Skeletal muscle satellite cell (primary cell): ENCODE data around the gene ABCG4.
A peak's percentile ranks its signal among the peaks of the same experiment; 100 is the strongest.
"Not testable (repeated sequence)": the region's sequence is repeated elsewhere in the genome, so short reads cannot be mapped to it uniquely, and the experiment has no call there.

Experiments
- H3K27me3 ChIP-seq: 2 replicates; pipeline ENCODE4 v1.7.0; 2013; ENCODE audit warnings: low read length; ENCODE audit not compliant: control insufficient read depth, insufficient read depth
- H3K36me3 ChIP-seq: 2 replicates; pipeline ENCODE4 v1.7.0; 2013; ENCODE audit warnings: mild to moderate bottlenecking, control low read depth, low read length; ENCODE audit not compliant: insufficient read depth
- H3K4me1 ChIP-seq: 2 replicates; pipeline ENCODE4 v1.7.0; 2013; ENCODE audit warnings: low read length; ENCODE audit not compliant: control insufficient read depth, insufficient read depth
- H3K4me2 ChIP-seq: 2 replicates; pipeline ENCODE4 v1.7.0; 2013; ENCODE audit warnings: mild to moderate bottlenecking, low read length
- H3K4me3 ChIP-seq: 2 replicates; pipeline ENCODE4 v1.7.0; 2013; ENCODE audit warnings: low read length
- H3K9ac ChIP-seq: 2 replicates; pipeline ENCODE4 v1.7.0; 2013; ENCODE audit warnings: mild to moderate bottlenecking, low read depth, low read length, moderate library complexity
- H3K9me3 ChIP-seq: replicated peaks from 2 replicates; pipeline ENCODE4 v1.7.0; 2013; ENCODE audit warnings: mild to moderate bottlenecking, control low read depth, low read length

Gene ABCG4

DNA sequence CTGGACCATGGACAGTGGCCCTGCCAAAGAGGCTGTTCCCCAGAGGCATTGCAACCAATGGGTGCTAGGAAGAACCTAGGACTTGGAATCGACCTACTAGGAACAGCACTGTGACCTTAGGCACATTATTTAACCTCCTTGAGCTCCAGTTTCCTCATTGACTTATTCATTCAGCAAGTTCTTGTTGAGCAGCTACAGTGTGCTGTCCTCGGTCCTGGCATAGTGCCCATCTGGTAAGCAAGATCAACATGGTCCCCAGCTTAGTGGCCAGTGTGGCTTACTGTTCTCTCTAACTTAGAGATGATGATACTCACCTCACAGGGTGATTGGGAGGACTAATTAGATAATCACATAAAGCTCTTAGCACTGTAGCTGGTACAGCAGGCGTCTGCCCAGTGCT is 8.2 kb downstream of the ABCG4 start:
- Histone ChIP-seq H3K27me3 (peaks cover 48% of the 10 kb centered on the region), H3K36me3 (no peaks in the 10 kb centered on the region), H3K4me2 (no peak overlapping the region), H3K9me3 (no peaks in the 10 kb centered on the region), H3K4me3 (no peak overlapping the region), H3K9ac (no peak overlapping the region), H3K4me1 (no peaks in the 10 kb centered on the region)

DNA sequence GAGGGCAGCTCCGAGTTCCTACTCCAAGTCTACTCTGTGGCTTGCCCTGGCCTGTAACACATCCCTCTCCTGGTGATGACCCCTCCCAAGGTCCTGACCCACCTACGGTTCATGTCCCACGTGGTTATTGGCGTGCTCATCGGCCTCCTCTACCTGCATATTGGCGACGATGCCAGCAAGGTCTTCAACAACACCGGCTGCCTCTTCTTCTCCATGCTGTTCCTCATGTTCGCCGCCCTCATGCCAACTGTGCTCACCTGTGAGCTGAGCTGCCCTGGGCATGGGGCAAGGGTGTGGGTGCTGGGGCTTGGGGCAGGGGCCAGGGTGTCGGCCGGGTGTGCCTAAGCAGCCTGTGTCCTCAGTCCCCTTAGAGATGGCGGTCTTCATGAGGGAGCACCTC is 9.6 kb downstream of the ABCG4 start:
- H3K27me3 ChIP-seq: peaks cover 39% of the 10 kb centered on the region
- no peaks in the 10 kb centered on the region for H3K9me3 ChIP-seq
- H3K36me3 ChIP-seq: no peaks in the 10 kb centered on the region
- no peak overlapping the region for H3K4me3 ChIP-seq
- H3K9ac ChIP-seq: no peak overlapping the region
- H3K4me2 ChIP-seq: no peak overlapping the region
- no peaks in the 10 kb centered on the region for H3K4me1 ChIP-seq

DNA sequence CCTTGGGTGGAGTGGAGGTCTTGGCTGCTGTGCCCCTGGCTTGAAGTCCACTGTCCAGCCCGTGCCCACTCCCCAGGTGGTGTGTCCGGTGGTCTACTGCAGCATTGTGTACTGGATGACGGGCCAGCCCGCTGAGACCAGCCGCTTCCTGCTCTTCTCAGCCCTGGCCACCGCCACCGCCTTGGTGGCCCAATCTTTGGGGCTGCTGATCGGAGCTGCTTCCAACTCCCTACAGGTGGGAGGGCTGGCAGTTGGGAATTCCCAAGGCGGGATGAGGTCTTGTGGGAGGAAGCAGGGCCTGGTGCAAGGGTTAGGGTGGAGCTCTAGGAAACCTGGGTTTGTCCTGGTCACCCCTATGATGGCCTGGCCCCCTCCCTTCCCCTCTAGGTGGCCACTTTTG is 11.3 kb downstream of the ABCG4 start:
- H3K9ac ChIP-seq: no peak overlapping the region
- no peaks in the 10 kb centered on the region for H3K4me1 ChIP-seq
- H3K27me3 ChIP-seq: peaks cover 24% of the 10 kb centered on the region
- no peak overlapping the region for H3K4me2 ChIP-seq
- no peaks in the 10 kb centered on the region for H3K36me3 ChIP-seq
- H3K4me3 ChIP-seq: no peak overlapping the region
- no peaks in the 10 kb centered on the region for H3K9me3 ChIP-seq

DNA sequence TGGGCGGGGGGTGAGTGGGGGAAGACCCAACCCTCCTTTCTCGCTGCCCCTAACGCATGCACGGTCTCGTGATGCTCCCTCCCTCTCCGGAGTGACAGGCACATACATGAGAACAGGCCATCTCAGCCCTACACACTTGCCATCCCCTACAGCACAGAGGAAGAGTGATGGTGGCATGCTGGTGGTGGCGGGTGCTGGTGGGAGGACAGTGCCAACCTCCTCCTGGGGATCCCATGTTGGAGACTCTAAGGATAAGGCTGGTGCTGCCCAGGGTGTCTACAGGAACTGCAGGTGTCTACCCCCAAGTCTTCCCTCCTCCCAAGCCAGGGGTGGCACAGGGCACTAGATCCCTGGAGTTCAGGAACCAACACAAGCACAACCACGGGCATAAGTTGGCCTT is 13.0 kb downstream of the ABCG4 start:
- H3K4me1 ChIP-seq: peaks cover 6% of the 10 kb centered on the region
- peaks cover 22% of the 10 kb centered on the region for H3K27me3 ChIP-seq
- no peak overlapping the region for H3K4me3 ChIP-seq
- H3K4me2 ChIP-seq: no peak overlapping the region
- H3K36me3 ChIP-seq: no peaks in the 10 kb centered on the region
- H3K9ac ChIP-seq: no peak overlapping the region
- H3K9me3 ChIP-seq: no peaks in the 10 kb centered on the region

DNA sequence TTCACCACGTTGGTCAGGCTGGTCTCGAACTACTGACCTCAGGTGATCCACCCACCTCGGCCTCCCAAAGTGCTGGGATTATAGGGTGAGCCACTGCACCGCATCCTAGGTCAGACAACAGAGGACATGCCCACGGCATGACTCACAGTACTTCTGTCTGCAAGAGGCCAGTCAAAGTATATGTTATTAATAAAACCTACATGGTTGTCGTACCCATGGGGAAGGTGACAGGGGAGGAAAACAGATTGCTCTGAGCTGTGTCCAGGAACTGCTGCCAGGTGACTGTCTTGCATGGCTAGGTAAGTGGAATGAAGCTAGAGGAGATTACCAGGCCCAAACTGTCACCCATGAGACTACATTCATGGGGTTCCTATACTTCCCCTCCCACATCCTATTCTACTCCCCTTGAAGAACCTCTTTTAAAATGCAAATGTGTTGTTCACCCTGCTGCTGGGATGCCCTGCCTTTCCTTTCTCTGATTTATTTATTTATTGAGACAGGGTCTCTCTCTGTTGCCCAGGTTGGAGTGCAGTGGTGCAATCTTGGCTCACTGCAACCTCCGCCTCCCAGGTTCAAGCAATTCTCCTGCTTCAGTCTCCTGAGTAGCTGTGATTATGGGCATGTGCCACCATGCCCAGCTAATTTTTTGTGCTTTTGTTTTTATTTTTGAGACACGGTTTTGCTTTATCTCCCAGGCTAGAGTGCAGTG is 17.7 kb downstream of the ABCG4 start:
- Histone ChIP-seq H3K4me2 (peak overlapping the region; percentile 10), H3K9me3 (no peaks in the 10 kb centered on the region), H3K27me3 (peaks cover 11% of the 10 kb centered on the region), H3K9ac (no peak overlapping the region), H3K4me1 (peaks cover 17% of the 10 kb centered on the region), H3K36me3 (no peaks in the 10 kb centered on the region), H3K4me3 (no peak overlapping the region)

DNA sequence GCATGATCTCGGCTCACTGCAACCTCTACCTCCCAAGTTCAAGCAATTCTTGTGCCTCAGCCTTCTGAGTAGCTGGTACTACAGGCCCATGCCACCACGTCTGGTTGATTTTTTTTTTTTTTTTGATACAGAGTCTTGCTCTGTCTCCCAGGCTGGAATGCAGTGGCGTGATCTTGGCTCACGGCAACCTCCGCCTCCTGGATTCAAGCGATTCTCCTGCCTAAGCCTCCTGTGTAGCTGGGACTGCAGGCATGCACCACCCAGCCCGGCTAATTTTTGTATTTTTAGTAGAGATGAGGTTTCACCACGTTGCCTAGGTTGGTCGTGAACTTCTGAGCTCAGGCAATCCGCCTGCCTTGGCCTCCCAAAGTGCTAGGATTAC is 18.2 kb downstream of the ABCG4 start:
- not testable (repeated sequence) for H3K36me3 ChIP-seq, H3K27me3 ChIP-seq, H3K9me3 ChIP-seq, H3K9ac ChIP-seq, H3K4me3 ChIP-seq, H3K4me2 ChIP-seq
- H3K4me1 ChIP-seq: peaks cover 17% of the 10 kb centered on the region

DNA sequence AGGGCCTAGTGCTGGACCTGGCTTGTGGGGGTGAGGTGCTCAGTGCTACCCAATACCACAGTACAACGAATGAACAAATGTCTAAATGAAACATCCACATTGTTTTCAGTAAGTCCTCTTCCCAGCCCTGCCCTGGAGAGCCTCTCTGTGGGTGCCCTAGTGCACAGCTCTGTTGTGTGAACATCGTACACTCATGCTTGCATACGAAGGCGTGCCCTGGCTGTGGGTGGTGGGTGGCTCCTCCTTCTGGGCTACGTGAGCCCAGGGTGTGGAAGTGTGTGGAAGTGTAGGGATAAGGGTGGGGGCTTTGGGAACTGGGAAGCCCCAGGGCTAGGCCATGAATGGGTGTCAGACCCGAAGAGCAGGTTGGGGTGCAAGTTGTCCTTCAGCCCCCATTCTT is 19.1 kb downstream of the ABCG4 start:
- Histone ChIP-seq H3K4me2 (no peak overlapping the region), H3K36me3 (no peaks in the 10 kb centered on the region), H3K27me3 (no peaks in the 10 kb centered on the region), H3K4me3 (no peak overlapping the region), H3K4me1 (peaks cover 17% of the 10 kb centered on the region), H3K9me3 (no peaks in the 10 kb centered on the region), H3K9ac (no peak overlapping the region)

DNA sequence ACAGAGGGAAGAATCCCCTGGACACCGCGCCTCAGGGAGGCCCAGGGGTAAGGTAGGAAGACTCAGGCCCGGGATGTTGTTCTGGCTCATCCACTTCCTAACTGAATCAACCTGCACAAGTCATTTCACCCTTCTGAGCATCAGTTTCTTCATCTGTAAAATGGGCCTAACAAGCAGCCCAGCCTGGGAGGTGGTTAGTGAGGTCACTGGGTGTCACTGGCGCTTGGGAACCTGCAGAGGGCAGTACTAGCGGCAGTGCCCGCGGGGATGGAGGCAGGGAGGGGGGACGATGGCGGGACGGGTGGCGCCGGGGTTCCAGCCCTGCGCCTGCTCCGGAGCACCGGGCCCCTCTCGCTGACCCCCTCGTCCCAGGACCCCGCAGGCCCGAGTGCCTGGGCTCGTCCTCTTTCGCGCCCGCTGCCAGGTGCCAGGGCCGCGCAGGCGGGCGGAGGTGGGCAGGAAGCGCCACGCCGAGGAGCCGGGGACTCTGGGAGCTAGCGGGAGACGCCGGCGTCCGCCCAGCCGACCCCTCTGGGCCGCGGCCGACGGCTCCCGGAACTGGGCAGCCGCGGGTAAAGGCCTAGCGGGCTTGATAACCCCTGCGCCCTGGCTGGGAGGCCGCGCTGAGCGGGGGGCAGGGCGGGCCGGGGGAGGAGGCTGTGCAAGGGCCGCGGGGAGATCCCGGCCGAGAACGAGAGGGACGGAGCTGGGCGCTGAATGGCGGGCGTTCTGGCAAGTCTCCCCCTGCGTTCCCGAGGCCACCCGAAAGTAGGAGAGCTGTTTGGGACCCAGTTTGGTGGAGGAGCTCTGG is 19.8 kb downstream of the ABCG4 start, which contains the start of gene NLRX1:
Gene NLRX1, plus strand, starts transcription at position 255 of the 811 bp plus-strand sequence. CDS start 2,679 bp downstream, outside the sequence.
- Histone ChIP-seq H3K27me3 (no peaks in the 10 kb centered on the region), H3K9me3 (no peaks in the 10 kb centered on the region), H3K36me3 (no peaks in the 10 kb centered on the region), H3K4me3 (peak within 1 kb of the TSS; percentile 77), H3K4me1 (peaks cover 17% of the 10 kb centered on the region), H3K4me2 (peak within 1 kb of the TSS; percentile 92), H3K9ac (peak within 1 kb of the TSS; percentile 90)

DNA sequence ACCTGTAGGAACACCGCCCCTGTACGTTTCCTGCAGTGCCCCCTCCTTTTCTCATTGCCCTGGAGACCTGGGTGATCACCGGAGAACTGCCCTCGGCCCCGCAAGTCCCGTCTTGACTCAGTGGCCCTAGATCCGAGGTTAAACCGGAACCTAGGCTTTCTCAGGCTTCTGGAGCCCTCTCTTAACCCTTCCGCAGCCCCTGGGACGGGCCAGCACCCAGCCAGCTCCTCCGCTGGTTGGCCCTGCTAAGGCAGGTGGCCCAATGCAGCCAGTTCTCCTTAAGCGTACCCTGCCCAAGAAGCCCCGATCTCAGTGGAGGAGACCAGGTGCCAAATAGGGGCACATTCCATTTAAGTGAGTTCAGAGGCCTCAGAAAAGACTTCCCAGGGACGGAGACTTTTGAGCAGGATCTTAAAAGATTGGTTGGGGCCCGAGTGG is 20.4 kb downstream of the ABCG4 start:
- Histone ChIP-seq H3K36me3 (no peaks in the 10 kb centered on the region), H3K4me3 (peak overlapping the region; percentile 77)

DNA sequence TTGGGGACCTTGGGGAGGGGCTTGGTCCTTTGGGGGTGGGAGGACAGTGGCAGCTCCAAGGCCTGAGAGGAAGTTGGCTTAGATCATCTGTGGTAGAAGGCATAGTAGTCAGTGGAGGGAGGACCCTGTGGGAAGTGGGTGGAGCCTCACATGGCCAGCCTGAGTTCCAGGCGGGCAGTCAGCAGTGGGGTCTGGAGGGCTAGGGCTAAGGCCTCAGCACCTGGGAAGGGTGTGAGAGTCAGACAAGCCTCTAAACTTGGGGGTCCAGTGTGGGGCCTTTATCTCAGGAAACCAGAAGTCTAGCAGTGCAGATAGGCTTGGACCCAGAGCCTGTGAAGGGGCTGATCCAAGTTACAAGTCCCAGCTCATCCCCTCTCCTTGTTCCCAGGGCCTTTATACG is 23.7 kb downstream of the ABCG4 start:
- H3K36me3 ChIP-seq: no peaks in the 10 kb centered on the region
- no peak overlapping the region for H3K9ac ChIP-seq
- no peaks in the 10 kb centered on the region for H3K27me3 ChIP-seq
- no peak overlapping the region for H3K4me3 ChIP-seq
- no peak overlapping the region for H3K4me2 ChIP-seq
- H3K9me3 ChIP-seq: no peaks in the 10 kb centered on the region
- peaks cover 12% of the 10 kb centered on the region for H3K4me1 ChIP-seq

More for the DNA sequence above, 20.4 kb downstream of the ABCG4 start:
- Histone ChIP-seq H3K4me1 (peaks cover 17% of the 10 kb centered on the region), H3K9ac (peak overlapping the region; percentile 90), H3K9me3 (no peaks in the 10 kb centered on the region), H3K4me2 (peak overlapping the region; percentile 92), H3K27me3 (no peaks in the 10 kb centered on the region)

DNA sequence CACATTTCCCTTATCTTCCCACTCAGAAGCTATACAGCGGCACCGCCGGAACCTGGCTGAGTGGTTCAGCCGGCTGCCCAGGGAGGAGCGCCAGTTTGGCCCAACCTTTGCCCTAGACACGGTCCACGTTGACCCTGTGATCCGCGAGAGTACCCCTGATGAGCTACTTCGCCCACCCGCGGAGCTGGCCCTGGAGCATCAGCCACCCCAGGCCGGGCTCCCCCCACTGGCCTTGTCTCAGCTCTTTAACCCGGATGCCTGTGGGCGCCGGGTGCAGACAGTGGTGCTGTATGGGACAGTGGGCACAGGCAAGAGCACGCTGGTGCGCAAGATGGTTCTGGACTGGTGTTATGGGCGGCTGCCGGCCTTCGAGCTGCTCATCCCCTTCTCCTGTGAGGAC is 24.6 kb downstream of the ABCG4 start:
- Histone ChIP-seq H3K9me3 (no peaks in the 10 kb centered on the region), H3K9ac (no peak overlapping the region), H3K4me3 (no peak overlapping the region), H3K4me2 (no peak overlapping the region), H3K36me3 (no peaks in the 10 kb centered on the region), H3K4me1 (peaks cover 5% of the 10 kb centered on the region), H3K27me3 (no peaks in the 10 kb centered on the region)
